GM12891 (cell line): ENCODE measurements around the gene UXS1.
"Not testable (repeated sequence)": the region's sequence is repeated elsewhere in the genome, so short reads cannot be mapped to it uniquely, and the experiment has no call there.

Experiments
- POLR2A ChIP-seq: IDR thresholded peaks from 2 replicates; pipeline ENCODE4 v1.6.1; 2011; ENCODE audit warnings: low read depth, low read length, control low read depth
- POLR2AphosphoS5 ChIP-seq: IDR thresholded peaks from 2 replicates; pipeline ENCODE4 v1.6.1; 2011; ENCODE audit warnings: low read depth, low read length, control low read depth

DNA sequence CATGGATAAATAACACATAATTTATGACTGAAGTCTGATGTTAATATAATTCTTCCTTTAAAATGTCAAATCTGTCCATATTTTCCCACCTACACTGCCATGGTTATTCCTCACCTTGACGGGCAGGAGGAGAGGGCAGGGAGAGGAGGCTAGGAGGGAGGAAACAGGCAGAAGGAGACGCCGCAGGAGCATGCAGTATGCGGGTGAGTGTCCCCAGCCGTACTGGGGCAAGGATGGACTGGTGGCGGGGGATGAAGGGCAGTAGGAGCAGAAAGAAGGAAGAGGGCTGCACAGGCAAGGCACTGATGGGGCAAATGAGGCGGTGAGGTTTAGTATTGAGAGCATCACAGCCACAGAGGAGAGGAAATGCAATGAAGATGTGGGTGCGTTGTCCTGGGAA lies 25.1 kb upstream of the UXS1 start:
- not testable (repeated sequence) for TF ChIP-seq POLR2AphosphoS5, POLR2A
